ENCODE data around the gene TMEM59.
"Not testable (repeated sequence)": the region's sequence is repeated elsewhere in the genome, so short reads cannot be mapped to it uniquely, and the experiment has no call there.

Gene TMEM59

DNA sequence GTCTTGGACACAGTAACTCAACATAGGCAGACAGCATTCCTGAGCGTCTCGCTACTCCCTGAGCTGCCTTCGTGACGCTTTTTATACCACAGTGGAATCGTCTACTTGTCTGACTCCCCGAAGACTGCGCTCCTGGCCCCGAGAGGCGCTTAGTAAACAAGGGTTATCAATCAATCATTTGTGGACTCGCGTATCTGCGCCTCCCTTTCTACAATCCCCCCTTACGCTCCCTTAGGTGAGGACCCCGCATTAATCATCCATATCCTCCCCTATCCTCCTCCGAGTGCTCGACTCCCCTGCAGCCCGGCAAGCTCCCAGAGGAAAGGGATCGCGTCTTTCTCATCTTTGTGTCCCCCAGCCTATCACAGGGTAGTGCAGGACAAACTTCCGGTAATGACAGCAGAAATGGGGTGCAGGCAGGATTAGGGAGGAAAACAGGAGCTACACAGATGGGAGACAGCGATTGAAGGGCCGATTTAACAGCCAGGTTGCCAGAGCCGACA, 522 bp downstream of the TMEM59 start:
- TF ChIP-seq, protein P1, sequence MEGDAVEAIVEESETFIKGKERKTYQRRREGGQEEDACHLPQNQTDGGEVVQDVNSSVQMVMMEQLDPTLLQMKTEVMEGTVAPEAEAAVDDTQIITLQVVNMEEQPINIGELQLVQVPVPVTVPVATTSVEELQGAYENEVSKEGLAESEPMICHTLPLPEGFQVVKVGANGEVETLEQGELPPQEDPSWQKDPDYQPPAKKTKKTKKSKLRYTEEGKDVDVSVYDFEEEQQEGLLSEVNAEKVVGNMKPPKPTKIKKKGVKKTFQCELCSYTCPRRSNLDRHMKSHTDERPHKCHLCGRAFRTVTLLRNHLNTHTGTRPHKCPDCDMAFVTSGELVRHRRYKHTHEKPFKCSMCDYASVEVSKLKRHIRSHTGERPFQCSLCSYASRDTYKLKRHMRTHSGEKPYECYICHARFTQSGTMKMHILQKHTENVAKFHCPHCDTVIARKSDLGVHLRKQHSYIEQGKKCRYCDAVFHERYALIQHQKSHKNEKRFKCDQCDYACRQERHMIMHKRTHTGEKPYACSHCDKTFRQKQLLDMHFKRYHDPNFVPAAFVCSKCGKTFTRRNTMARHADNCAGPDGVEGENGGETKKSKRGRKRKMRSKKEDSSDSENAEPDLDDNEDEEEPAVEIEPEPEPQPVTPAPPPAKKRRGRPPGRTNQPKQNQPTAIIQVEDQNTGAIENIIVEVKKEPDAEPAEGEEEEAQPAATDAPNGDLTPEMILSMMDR (conservative IDR thresholded peaks at IDR 0.05; ENCODE audit: low read depth, low read length) = no peak
- peak overlapping the region; percentile 99 for H3K4me3 ChIP-seq (ENCODE audit: low read length)
- DNase-seq (ENCODE audit: low read depth) = no peak

DNA sequence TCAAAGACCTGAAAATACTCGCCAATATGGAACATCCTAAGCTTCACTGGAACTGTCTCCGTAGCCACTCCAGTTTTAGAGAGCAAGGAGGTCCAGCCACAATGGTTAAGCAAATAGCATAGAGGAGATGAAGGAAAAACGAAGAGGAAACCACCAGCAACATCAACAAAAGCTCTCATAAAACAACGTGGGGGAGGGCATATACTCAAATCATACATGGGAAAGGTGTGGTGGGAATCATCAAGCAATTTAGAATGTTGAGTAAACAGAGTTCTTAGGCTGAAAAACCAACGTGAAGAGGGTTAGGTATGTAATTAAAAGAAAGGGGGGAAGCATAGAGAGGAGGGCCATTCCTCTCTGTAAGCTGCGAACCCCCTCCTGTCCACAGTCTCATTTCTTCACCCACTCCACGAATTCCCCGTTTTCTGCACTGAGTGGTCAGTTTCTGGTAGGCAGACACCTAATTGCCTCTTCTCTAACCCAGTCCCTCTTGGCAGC, 1.0 kb downstream of the TMEM59 start:
- peak overlapping the region; percentile 99 for H3K4me3 ChIP-seq (ENCODE audit: low read length)
- DNase-seq (ENCODE audit: low read depth) = no peak
- TF ChIP-seq, protein P1 (conservative IDR thresholded peaks at IDR 0.05; ENCODE audit: low read depth, low read length) = no peak

DNA sequence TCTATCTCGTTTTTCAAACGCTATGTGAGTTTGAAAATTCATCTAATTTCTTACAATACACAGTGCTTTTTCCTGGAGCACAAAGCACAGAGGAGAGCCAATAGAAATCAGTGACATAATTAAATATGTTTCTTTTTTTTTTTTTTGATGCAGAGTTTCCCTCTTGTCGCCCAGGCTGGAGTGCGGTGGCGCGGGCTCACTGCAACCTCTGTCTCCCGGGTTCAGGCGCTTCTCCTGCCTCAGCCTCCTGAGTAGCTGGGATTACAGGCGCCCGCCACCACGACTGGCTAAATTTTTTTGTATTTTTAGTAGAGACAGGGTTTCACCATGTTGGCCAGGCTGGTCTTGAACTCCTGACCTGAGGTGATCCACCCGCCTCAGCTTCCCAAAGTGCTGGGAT, 2.6 kb downstream of the TMEM59 start:
- not testable (repeated sequence) for DNase-seq (ENCODE audit: low read depth)

DNA sequence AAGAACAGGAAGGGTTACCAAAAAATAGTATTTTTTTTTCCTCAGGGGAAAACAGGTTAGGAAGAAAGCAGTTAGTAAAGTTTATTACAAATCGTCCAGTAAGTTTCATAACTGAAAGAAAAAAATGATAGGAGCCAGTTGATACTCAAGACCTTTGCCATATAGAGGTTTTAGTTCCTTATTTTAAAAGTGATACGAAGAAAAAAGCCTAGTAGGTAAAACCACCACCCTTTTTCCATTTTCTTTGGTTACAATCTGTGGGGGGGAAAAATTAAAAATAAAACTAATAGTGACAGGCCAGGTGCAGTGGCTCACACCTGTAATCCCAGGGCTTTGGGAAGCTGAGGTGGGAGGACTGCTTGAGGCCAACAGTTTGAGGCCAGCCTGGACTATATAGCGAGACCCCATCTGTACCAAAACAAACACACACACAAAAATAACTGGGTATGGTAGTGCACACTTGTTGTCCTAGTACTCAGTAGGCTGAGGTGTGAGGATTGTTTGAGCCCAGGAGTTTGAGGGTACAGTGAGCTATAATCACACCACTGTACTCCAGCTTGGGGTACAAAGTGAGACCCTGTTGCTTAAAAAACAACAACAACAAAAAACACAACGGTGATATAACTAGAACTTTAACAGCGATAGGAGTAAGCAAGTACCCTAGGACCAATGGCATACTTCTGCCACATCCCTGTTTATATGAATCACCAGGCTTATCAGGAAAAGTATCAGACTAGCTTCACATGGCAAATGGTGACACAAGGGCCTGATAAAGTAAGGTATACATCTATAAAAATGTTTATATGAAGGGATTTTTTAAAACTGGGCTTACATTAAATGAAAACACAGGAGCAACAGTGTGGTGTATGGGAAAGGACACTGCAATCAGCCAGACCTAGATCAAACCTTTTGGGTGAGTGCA, 5.4 kb downstream of the TMEM59 start:
- TF ChIP-seq, protein P1 (conservative IDR thresholded peaks at IDR 0.05; ENCODE audit: low read depth, low read length) = no peak
- no peak for DNase-seq (ENCODE audit: low read depth)
- no peak overlapping the region for H3K4me3 ChIP-seq (ENCODE audit: low read length)

More for the DNA sequence above, 2.6 kb downstream of the TMEM59 start:
- not testable (repeated sequence) for H3K4me3 ChIP-seq (ENCODE audit: low read length)

DNA sequence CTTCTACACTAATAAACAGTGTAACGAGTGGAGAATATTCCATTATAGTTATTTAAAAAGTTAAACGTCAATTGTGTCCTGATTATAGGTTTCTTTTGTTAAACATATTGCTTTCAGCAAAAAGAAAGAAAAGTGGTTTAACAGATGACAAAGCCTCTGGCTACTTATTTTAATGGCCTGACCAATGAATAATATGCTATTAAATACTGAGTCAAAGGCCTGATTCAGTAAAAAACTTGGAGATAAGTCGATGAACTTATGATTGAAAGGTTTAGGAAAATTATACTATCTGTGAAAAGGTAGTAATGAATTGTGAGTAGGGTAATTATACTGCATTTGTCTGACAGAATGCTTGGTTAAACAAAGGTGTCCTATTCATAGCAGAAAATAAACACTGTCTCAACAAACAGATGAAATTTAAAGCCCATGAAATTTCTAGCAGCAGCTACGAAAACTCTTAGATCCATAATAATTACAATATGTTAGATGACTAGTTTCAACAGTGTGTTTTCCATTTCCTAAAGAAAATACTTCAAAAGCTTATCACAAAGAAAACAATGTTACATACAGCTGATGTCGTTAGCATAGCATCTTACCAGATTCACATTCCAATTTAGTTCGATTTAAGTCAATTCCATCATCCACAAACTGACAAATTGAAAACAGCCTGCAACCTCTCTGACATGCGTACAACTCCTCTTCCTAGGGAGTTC, 6.2 kb downstream of the TMEM59 start:
- TF ChIP-seq, protein P1 (conservative IDR thresholded peaks at IDR 0.05; ENCODE audit: low read depth, low read length) = no peak
- DNase-seq (ENCODE audit: low read depth) = no peak
- no peak overlapping the region for H3K4me3 ChIP-seq (ENCODE audit: low read length)

DNA sequence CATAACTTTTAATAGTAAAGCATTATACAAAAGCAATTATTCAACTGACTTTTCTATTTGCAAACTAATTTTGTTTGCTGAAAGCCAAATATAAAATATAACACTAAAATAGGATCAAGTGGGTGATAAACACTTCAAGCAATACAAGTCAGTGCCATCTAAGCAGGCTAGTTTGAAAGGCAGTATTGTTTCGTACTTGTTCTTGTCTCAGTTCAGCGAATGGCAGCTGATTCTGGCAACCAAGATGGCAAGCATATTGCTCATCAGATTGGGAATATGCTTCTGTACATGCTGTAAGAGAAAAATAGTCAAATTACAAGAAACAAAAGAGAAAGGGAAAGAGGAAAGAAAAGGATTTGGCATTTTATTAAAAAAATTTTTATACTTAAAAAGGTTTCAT, 7.5 kb downstream of the TMEM59 start:
- no peak overlapping the region for H3K4me3 ChIP-seq (ENCODE audit: low read length)
- DNase-seq (ENCODE audit: low read depth) = no peak
- TF ChIP-seq, protein P1 (conservative IDR thresholded peaks at IDR 0.05; ENCODE audit: low read depth, low read length) = no peak

DNA sequence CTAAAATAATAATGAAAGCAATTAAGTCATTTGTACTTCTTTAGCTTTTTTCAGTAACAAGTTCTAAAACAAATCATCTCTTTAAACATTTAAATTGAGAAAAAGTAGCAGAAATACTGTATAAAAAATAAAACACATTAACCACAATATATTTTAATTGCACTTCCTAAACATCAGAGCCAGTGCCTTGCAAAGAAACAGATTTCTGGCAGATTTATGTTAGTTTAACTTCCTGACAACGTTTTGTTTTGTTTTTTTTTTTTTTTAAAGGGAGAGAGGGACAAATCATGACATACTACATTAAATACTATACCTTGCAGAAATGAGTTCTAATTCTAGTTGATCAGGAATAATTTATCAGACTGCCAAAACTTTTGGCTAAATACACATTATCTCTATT, 11.2 kb downstream of the TMEM59 start:
- no peak overlapping the region for H3K4me3 ChIP-seq (ENCODE audit: low read length)
- TF ChIP-seq, protein P1 (conservative IDR thresholded peaks at IDR 0.05; ENCODE audit: low read depth, low read length) = no peak
- DNase-seq (ENCODE audit: low read depth) = no peak

All from retinal pigment epithelial cell (primary cell).